ENCODE results near the gene CEP295NL.

The CEP295NL gene

DNA sequence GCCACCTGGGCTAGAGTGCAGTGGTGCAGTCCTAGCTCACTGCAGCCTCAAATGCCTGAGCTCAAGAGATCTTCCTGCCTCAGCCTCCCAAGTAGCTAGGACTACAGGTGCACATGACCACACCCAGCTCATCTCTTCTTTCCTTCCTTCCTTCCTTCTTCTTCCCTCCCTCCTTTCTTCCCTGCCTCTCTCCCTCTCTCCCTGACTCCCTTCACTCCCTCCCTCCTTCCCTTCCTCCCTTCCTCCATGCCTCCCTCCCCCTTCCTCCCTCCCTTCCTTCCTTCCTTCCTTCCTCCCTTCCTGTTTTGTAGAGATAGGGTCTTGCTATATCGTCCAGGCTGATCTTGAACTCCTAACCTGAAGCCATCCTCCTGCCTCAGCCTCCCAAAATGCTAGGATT is 38.9 kb downstream of the CEP295NL start:
- no peak for DNase-seq (ENCODE audit: low spot score)

DNA sequence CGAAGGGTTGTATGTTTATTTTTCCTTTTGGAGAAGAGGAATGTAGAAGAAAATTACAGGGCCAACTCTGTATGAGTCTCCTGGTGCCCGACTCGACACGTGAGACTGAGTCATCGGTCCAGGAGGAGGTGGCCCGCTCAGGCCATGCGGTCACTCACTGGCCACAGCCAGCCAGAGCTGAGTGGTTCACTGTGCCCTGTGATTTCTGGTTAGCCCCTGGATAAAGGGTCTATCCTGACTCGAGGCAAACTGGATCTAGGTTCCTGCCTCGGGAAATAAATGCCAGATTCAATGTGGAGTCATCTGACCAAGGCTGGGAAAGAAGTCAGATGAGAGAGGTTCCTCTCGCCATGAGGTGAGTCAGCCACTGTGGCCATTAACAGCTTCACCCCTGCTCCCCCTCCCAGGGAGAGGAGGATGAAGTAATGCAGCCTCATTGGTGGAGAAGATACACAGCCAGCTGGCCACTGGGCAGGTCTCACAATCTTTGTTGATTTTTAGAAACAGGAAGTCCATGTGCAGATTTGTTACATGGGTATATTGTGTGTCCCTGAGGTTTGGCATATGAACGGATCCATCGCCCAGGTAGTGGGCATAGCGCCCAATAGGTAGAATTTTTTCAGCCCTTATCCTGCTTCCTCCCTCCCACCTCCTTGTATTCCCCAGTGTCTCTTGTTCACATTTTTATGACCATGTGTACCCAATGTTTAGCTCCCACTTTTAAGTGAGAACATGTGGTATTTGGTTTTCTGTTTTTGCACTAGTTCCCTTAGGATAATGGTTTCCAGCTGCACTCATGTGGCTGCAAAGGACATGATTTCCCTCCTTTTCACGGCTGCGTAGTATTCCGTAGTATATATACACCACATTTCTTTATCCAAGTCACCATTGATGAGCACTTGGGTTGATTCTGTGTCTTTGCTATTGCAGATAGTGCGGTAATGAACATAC is 40.7 kb downstream of the CEP295NL start:
- no peak for DNase-seq (ENCODE audit: low spot score)

DNA sequence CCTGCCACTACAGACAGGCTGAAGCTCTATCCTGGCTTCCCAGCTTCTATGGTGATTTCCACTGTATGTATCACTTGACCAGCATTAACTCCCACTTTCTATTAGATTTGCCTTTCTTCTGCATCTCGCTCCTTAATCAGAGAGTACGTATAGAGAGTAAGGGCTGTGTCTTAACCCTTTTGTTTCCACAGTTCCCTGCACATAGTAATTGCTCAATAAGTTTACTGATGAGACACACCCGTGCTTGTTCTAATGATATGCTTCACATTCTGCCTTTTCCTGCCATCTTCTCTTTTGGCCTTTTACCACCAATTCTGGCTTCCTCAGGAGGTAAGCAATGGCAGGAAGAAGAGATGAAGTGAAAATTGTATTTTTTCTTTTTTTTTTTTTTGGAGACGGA is 41.8 kb downstream of the CEP295NL start:
- no peak for DNase-seq (ENCODE audit: low spot score)

DNA sequence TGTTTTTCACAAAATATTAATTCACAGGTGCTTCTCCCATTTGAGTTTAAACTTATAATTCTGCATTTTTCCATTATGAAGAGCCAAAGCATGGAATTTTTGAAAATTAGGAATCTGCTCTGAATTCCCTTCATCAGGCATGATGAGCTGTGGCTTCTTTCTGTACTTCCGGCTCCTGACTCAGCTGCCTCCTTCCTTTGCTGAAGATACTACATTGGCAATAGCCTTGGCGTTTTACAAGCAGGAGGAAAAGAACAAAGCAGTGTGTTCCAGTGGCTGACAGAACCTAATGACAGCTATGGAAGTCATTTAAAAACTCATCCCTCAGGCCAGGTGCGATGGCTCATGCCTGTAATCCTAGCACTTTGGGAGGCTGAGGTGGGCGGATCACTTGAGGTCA is 44.0 kb downstream of the CEP295NL start:
- no peak for DNase-seq (ENCODE audit: low spot score)

DNA sequence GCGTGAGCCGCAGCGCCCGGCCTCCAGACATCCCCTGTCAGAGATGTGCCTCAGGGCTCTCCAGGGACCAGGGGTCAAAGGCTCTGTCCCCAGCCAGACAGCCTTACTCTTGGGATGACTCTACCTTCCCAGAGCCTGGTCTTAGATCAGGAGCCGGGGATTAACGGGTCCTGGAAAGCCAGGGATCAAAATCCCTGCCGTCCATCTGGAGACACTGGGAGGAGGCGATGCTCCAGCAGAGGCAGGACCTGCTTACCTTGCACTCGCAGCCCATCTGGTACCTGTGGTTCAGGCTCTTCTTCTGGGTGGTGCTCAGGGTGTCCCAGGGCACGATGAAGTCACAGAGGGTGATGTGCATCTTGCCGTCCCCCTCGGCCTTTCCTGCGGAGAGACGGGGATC is 45.7 kb downstream of the CEP295NL start:
- DNase-seq (ENCODE audit: low spot score), result no peak

DNA sequence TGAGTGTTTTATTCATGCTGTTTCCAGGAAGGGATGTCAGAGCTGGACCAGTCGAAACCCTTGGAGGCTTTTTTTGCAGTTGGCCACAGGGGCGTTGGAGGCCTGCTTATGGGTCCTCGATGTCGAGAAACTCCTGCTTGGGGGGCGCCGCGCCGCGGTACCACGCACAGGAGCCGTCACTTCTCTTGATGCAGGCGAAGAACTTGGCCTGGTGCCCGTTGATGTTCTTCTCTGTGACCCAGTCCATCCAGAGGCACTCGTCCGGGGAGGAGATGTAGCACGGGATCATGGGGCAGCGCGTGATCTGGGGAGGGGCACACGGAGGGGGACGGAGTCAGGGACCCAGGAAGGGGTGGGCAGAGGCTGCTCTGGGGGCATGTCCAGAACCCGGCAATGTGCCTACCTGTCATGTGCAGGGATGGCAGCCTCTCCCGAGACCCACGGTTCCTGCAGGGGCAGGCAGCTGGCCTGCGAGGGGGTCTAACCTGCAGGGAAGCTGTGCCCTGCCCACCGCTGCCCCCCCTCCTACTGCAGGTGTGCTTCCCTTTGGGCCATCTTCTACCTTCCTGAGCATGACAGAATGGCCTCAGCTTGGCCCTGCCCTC is 47.3 kb downstream of the CEP295NL start:
- DNase-seq (ENCODE audit: low spot score), result no peak

DNA sequence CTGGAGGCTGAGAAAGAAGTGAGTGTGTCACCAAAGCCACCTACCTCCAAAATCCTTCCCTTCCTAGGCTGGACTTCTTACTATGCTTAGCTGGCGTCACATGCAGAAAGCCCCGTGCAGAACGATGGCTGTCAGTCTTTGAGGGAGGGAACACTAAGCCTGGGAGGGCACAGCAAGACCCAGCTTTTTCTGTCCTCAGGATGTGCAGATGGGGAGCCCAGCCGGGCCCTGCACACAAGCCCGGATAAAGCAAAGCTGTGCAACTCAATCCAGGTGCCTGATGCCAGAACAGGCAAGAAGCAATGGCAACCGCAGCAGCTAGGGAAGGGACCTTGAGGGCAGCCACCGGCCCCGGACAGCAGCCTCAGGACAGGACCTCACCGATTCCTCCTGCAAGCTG is 48.5 kb downstream of the CEP295NL start:
- DNase-seq (ENCODE audit: low spot score), result no peak

DNA sequence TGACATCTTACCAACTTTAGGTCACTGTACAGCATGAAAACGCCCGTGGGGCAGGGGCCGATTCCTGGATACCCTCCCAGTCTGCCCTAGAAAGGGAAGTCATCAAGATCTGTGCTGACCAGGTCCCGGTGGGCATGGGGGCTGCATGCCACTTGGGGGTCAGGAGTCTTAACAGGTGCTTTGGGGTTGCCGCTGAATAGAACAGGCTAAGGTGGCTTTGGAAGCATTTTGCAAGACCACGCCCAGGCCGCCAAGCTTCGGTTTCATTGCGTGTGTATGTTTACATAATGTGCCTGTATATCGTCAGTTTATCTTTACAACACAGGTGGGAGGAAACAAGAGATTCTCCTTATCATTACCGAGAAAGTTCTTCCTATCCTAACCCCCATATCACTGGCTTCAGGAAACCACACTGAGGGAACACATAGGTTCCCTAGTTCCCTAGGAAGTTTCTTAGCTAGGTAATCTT is 49.0 kb downstream of the CEP295NL start:
- DNase-seq (ENCODE audit: low spot score), result no peak

DNA sequence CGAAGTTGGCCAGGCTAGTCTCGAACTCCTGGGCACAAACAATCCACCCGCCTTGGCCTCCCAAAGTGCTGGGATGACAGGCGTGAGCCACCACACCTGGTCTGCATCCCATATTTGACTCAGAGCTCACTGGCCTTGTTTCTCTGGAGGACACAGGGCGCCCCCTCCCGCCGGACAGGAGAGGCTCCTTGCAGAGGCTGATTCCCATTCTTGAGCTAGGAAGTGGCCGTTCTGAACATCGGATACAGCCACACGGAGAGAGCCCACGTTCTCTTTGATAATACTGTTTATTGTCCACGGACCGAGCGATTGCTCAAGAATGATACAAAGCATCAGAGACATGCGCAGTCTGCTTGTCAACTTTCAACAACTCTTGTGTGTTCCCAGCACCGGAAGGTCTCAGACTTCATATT is 50.3 kb downstream of the CEP295NL start:
- no peak for DNase-seq (ENCODE audit: low spot score)

DNA sequence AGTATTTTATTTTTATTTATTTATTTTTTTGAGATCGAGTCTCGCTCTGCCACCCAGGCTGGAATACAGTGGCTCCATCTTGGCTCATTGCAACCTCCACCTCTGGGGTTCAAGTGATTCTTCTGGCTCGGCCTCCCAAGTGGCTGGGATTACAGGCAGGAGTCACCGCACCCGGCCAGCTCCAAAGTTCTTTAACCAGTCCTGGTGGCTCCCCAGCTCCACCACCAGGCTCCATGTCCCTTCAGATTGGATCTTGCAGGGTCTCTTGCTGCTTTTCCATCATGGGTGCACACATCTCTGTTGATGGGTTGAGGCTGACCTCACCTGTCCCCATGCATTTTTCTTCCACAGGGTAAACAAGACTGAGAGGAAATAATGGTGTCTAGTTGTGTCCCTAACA is 54.0 kb downstream of the CEP295NL start:
- no peak for DNase-seq (ENCODE audit: low spot score)

DNA sequence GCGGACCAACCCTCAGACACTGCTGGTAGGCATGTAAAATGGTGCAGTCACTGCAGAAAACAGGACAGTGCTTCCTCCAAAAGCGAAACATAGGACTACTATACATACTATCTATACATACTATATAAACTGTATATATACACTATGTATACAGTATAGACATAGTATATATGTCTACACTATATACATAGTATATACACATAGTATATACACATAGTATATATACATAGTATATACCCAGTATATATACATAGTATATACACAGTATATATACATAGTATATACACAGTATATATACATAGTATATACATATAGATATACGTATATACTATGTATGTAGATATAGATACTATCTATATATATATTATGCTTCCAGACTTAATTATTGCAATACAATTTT is 55.9 kb downstream of the CEP295NL start:
- no peak for DNase-seq (ENCODE audit: low spot score)

DNA sequence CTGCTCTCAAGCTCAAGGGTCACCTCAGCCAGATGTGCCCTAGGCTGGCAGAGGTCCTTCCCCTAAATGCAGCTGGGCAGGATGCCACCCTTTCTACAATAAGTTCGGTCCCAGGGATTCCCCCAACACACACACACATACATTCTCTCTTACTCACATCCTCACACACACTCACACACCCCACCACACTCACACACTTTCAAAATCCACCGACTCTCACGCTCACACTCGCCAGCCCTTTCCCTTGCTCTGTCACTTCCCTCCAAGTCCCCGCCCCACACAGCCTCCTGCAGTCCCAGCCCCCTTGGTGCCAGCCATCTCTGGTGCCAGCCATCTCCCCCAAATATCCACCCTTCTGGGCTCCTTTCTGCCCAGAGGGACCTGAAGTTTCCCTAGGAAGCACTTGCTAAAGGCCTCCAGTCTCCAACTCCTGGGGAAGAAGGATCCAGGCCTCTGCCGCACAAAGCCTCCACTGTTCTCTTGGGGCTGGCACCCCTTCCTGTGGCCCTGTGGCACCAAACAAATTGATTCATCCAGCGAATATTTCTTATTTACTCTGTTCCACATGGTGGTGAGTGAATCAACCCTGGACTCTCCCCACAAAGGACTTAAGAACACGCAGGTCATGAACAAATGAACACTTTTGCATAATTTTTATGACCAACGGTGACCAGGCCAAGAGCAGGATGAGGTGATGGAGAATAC is 58.5 kb downstream of the CEP295NL start:
- DNase-seq (ENCODE audit: low spot score), result no peak

DNA sequence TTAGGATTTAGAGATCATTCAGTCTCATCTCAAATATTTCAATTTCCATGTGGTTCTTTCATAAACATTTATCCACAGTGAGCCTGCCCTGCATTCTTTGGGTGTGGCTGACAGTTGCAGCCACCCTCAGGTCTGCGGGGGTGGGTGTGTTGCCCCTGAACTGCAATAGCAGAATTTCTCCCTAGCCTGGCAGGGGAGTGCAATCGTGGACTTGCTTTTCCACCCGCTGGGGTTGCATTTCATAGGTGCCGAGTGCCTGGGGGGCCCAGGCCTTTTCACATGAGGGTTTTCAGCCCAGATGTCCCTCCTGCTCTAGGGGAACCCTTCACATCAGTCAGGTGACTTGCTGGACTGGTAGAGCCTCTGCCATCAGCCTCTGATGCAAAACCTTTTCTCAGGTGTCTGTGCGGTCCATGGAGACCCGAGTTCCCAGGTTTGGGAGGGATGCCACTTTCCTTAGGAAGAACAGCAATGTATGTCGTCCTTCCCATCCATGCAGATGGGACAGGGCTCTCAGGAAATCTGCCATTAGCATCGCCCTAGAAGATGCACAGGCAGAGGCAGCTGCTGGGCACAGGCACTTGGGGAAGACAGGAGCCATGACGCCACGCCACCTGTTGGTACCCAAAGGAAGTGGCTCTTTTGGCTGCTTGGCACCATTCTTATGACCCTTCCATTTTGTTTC is 60.0 kb downstream of the CEP295NL start:
- peak; percentile 68 for DNase-seq (ENCODE audit: low spot score)

DNA sequence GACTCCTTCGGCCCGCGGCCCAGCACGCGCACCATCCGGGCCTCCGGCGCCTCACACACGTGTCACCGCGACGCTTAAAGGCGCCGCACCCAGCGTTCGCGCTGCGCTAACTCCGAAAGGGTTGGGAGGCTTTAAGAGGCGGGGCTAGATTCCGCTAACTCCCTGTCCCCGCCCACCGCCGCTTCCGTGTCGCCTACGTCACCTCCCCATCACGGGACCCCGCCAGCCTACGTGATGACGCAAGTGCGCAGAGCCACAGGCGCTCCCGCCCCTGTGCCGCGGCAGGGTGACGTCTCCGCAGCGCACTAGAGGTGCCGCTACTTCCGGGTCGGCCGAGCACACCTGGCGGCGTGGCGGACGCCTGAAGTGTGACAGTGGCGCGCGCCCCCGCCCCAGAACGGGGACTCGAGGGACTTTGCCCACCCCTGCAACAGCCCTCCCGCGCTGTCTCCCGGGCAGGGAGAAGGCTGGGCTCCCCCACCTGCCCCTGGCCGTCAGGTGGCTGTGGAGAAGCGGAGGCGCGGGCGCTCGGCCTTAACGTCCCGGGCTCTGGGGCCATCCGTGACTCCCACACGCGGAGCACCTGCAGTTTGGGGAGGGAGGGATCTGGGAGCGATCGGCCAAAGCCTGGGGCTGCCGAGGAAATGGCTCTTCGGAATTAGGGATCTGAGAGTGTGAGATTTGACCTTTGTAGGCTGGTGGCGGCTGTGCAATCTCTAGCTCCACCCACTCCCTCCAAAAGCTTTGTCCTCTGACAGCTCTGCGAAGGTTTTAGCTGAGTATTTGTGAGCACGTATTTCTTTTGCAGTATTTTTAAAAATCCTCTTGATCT is 62.0 kb downstream of the CEP295NL start, which contains the start of gene USP36:
Gene USP36, minus strand, starts transcription at position 35 of the 832 bp plus-strand sequence. CDS start 4,451 bp downstream, outside the sequence.
- DNase-seq (ENCODE audit: low spot score), result peak; percentile 100
